PFSK-1 (cell line): ENCODE data around the gene MEF2C.

Experiments used
- FOXP2 ChIP-seq: optimal IDR thresholded peaks from 2 replicates; pipeline ENCODE3; 2011; ENCODE audit warnings: borderline replicate concordance, control low read depth, inconsistent platforms; ENCODE audit not compliant: insufficient read depth; ENCODE audit errors: extremely low read length, extremely low read depth
- POLR2AphosphoS5 ChIP-seq: IDR thresholded peaks from 2 replicates; pipeline ENCODE4 v1.6.1; 2012; ENCODE audit warnings: low read depth, mild to moderate bottlenecking, control low read depth, low read length, moderate library complexity
- REST ChIP-seq, 2 experiments: IDR thresholded peaks; 2 replicates each; pipeline versions ENCODE4 v1.6.1 to v1.8.0; 2011 to 2012; ENCODE audit warnings: low read depth in 2 of 2, low read length in 2 of 2, control low read depth in 1 of 2, inconsistent platforms in 1 of 2, mild to moderate bottlenecking in 1 of 2, moderate library complexity in 1 of 2; ENCODE audit not compliant: insufficient read depth in 1 of 2
- SIN3A ChIP-seq: IDR thresholded peaks from 2 replicates; pipeline ENCODE4 v1.6.1; 2012; ENCODE audit warnings: mild to moderate bottlenecking, low read length, moderate library complexity, borderline replicate concordance; ENCODE audit not compliant: insufficient read depth
- TAF1 ChIP-seq: IDR thresholded peaks from 2 replicates; pipeline ENCODE4 v1.6.1; 2012; ENCODE audit warnings: low read length, control low read depth, borderline replicate concordance; ENCODE audit not compliant: insufficient read depth

The MEF2C gene

GRCh38 chr5:88729084-88729828 is 153.7 kb downstream of the MEF2C start:
- TF ChIP-seq FOXP2 = no peak
- TF ChIP-seq SIN3A = no peak

- TF ChIP-seq FOXP2 (no peak), REST (IDR thresholded peaks at IDR 0.05; ENCODE audit: insufficient read depth in 1 of 2, low read depth in 2 of 2, low read length in 2 of 2) (no peak), POLR2AphosphoS5 (no peak)
These were observed 155.2 kb downstream of the MEF2C start for GRCh38 chr5:88727705-88728313.

- TF ChIP-seq FOXP2 (no peak), TAF1 (no peak), POLR2AphosphoS5 (no peak), REST (IDR thresholded peaks at IDR 0.05; ENCODE audit: insufficient read depth in 1 of 2, low read depth in 2 of 2, low read length in 2 of 2) (no peak), SIN3A (no peak)
These were observed 157.5 kb downstream of the MEF2C start for GRCh38 chr5:88725454-88725853.

- TF ChIP-seq REST (IDR thresholded peaks at IDR 0.05; ENCODE audit: insufficient read depth in 1 of 2, low read depth in 2 of 2, low read length in 2 of 2) (no peak), POLR2AphosphoS5 (no peak), SIN3A (no peak), TAF1 (no peak), FOXP2 (no peak)
These were observed 158.8 kb downstream of the MEF2C start for GRCh38 chr5:88724201-88724600.

- no peak for TF ChIP-seq TAF1
- TF ChIP-seq POLR2AphosphoS5 = no peak
- no peak for TF ChIP-seq REST (IDR thresholded peaks at IDR 0.05; ENCODE audit: insufficient read depth in 1 of 2, low read depth in 2 of 2, low read length in 2 of 2)
- no peak for TF ChIP-seq FOXP2
- no peak for TF ChIP-seq SIN3A
These were observed 160.4 kb downstream of the MEF2C start for GRCh38 chr5:88722546-88723073.
